HG03095 (cell line): ENCODE data around the gene HDDC2.

Experiments
- ATAC-seq: cut with Tn5 transposase; IDR thresholded peaks from one replicate; pipeline ENCODE4 v1.9.1; 2021; ENCODE audit warnings: moderate library complexity; ENCODE audit not compliant: unreplicated experiment

Gene HDDC2

GRCh38 chr6:125271486-125272159 is 30.1 kb downstream of the HDDC2 start:
- no peak for ATAC-seq

- no peak for ATAC-seq
Measured at GRCh38 chr6:125270380-125270779, 31.4 kb downstream of the HDDC2 start.

- no peak for ATAC-seq
Measured at GRCh38 chr6:125269328-125269985, 32.3 kb downstream of the HDDC2 start.

- ATAC-seq = no peak
Measured at GRCh38 chr6:125268765-125269164, 33.0 kb downstream of the HDDC2 start.

GRCh38 chr6:125267806-125268523 is 33.8 kb downstream of the HDDC2 start:
- no peak for ATAC-seq

- no peak for ATAC-seq
Measured at GRCh38 chr6:125264476-125264875, 37.3 kb downstream of the HDDC2 start.

GRCh38 chr6:125262016-125263013 is 39.5 kb downstream of the HDDC2 start:
- ATAC-seq = no peak

- no peak for ATAC-seq
Measured at GRCh38 chr6:125259354-125259736, 42.4 kb downstream of the HDDC2 start.

GRCh38 chr6:125258651-125259353 is 43.0 kb downstream of the HDDC2 start:
- no peak for ATAC-seq

GRCh38 chr6:125257351-125257750 is 44.4 kb downstream of the HDDC2 start:
- no peak for ATAC-seq

GRCh38 chr6:125255201-125255600 is 46.6 kb downstream of the HDDC2 start:
- ATAC-seq = no peak

- no peak for ATAC-seq
Measured at GRCh38 chr6:125254321-125254720, 47.4 kb downstream of the HDDC2 start.

GRCh38 chr6:125253881-125254280 is 47.9 kb downstream of the HDDC2 start:
- no peak for ATAC-seq

GRCh38 chr6:125252891-125253290 is 48.9 kb downstream of the HDDC2 start:
- ATAC-seq = no peak

GRCh38 chr6:125251516-125252220 is 50.1 kb downstream of the HDDC2 start:
- ATAC-seq = no peak

- ATAC-seq = no peak
Measured at GRCh38 chr6:125250511-125250910, 51.3 kb downstream of the HDDC2 start.

GRCh38 chr6:125248136-125248535 is 53.6 kb downstream of the HDDC2 start:
- ATAC-seq = no peak

- no peak for ATAC-seq
Measured at GRCh38 chr6:125246566-125246965, 55.2 kb downstream of the HDDC2 start.

- no peak for ATAC-seq
Measured at GRCh38 chr6:125245523-125246264, 56.1 kb downstream of the HDDC2 start.
